ENCODE results near the gene SLC35C1.

GRCh38 chr11:45802531-45803317 lies 2.2 kb upstream of the SLC35C1 start:
- TF ChIP-seq CTCF (IDR thresholded peaks at IDR 0.05) (no peak), EP300 (IDR thresholded peaks at IDR 0.05) (no peak), POLR2AphosphoS5 (IDR thresholded peaks at IDR 0.05) (no peak), POLR2A (IDR thresholded peaks at IDR 0.05) (no peak)

All from sigmoid colon (tissue), 4 donors.